CD4-positive, alpha-beta T cell (primary cell): ENCODE results near the gene SLC12A7. TPM values are rescaled to one million over a fixed set of nuclear protein-coding genes. Genes with fewer than 3 reads are reported as not detected.

Experiments
- ATAC-seq: fragments of 200-7000 bp; cut with Tn5 transposase; one replicate; pipeline ENCODE4 v1.10.0; 2022; ENCODE audit warnings: mild to moderate bottlenecking; ENCODE audit not compliant: poor library complexity
- CTCF ChIA-PET: fragments of 350-600 bp; sonication (Branson Sonifier 250); formaldehyde crosslinking; loops from one replicate; lab custom pipeline; 2021; ENCODE audit warnings: antibody characterized with exemption, inconsistent platforms; lab: Charles Lee
- POLR2A ChIA-PET: fragments of 350-600 bp; sonication (Branson Sonifier 250); formaldehyde crosslinking; loops from one replicate; lab custom pipeline; 2021; ENCODE audit warnings: antibody characterized with exemption, inconsistent platforms; lab: Charles Lee
- DNase-seq, 14 experiments: peaks; one replicate each; pipeline ENCODE4 v3.0.0-alpha.2; 2013 to 2020; ENCODE audit warnings: mixed read lengths in 2 of 14
- H3K27ac ChIP-seq, 2 donors: one replicate each; pipeline versions ENCODE4 v1.5.1 to v1.7.0; 2013; ENCODE audit warnings: low read length in 2 of 2, low read depth in 1 of 2, mild to moderate bottlenecking in 1 of 2
- H3K27me3 ChIP-seq, 2 experiments: 1 replicate in 1 of 2; 2 replicates in 1 of 2; pipeline versions ENCODE4 v1.6.1 to v1.7.0; 2013; ENCODE audit warnings: low read length in 2 of 2, control low read depth in 1 of 2, mild to moderate bottlenecking in 1 of 2, moderate library complexity in 1 of 2; ENCODE audit not compliant: insufficient read depth in 2 of 2, control insufficient read depth in 1 of 2
- H3K36me3 ChIP-seq: one replicate; pipeline ENCODE4 v1.6.1; 2013; ENCODE audit warnings: low read length, control low read depth; ENCODE audit not compliant: insufficient read depth
- H3K4me1 ChIP-seq: one replicate; pipeline ENCODE4 v1.6.1; 2013; ENCODE audit warnings: low read length, control low read depth; ENCODE audit not compliant: insufficient read depth
- H3K4me3 ChIP-seq: one replicate; pipeline ENCODE4 v1.5.1; 2013; ENCODE audit warnings: mild to moderate bottlenecking, low read length, moderate library complexity
- H3K9me3 ChIP-seq, 2 experiments: 1 replicate in 1 of 2; 2 replicates in 1 of 2; pipeline versions ENCODE4 v1.6.1 to v1.7.0; 2013; ENCODE audit warnings: low read length in 2 of 2, mild to moderate bottlenecking in 2 of 2, control low read depth in 1 of 2, moderate library complexity in 1 of 2; ENCODE audit not compliant: control insufficient read depth in 1 of 2, insufficient read depth in 1 of 2
- H3K27ac Mint-ChIP-seq: one replicate; pipeline ENCODE4 v1.8.0; 2020; ENCODE audit warnings: mixed read lengths
- H3K27me3 Mint-ChIP-seq: one replicate; pipeline ENCODE4 v1.8.0; 2021; ENCODE audit warnings: mixed read lengths
- H3K36me3 Mint-ChIP-seq: one replicate; pipeline ENCODE4 v1.8.0; 2021; ENCODE audit warnings: low read depth, mixed read lengths
- H3K4me1 Mint-ChIP-seq: one replicate; pipeline ENCODE4 v1.8.0; 2021; ENCODE audit warnings: low read depth, mixed read lengths
- H3K4me3 Mint-ChIP-seq: one replicate; pipeline ENCODE4 v1.8.0; 2020; ENCODE audit warnings: mild to moderate bottlenecking, mixed read lengths
- H3K9me3 Mint-ChIP-seq: one replicate; pipeline ENCODE4 v1.8.0; 2020; ENCODE audit warnings: mixed read lengths
- intact Hi-C, 2 experiments: fragments of 100-400 bp; cut with DNase I in 1 of 2; cut with micrococcal nuclease in 1 of 2; formaldehyde crosslinking; loops; one replicate each; pipeline versions ENCODE4 v1.15.1 to v1.9.0; 2023 to 2025; cut with DNase I, micrococcal nuclease
- total RNA-seq, 174 experiments: library from RNA in 2 of 174; stranded (reverse) in 2 of 174; gene quantifications; one replicate each; pipeline ENCODE4 v1.2.3 and lab custom pipeline; 2021 to 2026
- TF ChIP-seq, protein P1 (sequence below): fragments of 200-600 bp; IDR thresholded peaks from one replicate; pipeline ENCODE4 v1.8.0; 2022; ENCODE audit warnings: antibody characterized with exemption, mild to moderate bottlenecking

The SLC12A7 gene
- total RNA-seq, 2 experiments from 2014 or later = 47.9 to 51.7 TPM

DNA sequence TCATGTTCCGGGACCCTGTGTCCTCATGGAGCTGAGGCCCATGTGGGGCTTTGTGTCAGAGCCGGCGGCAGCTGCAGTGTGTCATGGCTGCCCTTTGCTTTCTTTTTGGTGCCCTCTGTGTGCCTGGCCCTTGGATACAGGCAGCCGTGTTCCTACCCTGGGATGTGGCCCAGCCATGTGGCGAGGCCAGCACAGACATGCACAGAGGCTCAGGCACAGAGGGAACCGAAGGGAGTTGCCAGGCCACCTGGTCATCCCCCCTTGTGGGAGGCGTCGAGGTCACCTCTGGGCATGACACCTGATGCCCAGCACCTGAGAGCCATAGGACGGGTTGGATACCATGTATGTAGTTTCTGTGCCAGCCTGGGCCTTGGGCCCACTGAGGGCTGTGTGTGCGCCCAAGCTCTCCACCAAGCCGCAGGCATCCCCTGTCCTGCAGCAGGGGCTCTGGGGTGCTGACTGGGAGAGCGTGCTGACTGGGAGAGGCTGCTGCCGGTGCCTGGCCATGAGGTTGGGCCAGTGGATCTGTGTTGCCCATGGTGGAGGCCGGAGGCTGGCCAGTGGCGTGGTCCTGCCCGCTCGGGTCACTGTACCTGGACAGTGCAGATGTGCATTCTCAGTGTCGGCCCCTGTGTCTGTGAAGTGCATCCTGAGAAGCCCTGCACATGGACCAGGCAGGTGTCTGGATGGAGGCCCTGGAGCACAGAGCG, 98.5 kb downstream of the SLC12A7 start:
- ChIA-PET CTCF (no interaction called here), POLR2A (no interaction called here)
- Mint-ChIP-seq H3K4me3 (no peak overlapping the region), H3K4me1 (peaks cover 5% of the 10 kb centered on the region), H3K27me3 (peaks cover 26% of the 10 kb centered on the region), H3K27ac (no peak overlapping the region), H3K9me3 (no peaks in the 10 kb centered on the region), H3K36me3 (no peaks in the 10 kb centered on the region)
- Histone ChIP-seq H3K36me3 (no peaks in the 10 kb centered on the region), H3K27me3 (peaks cover 18 to 34% of the 10 kb centered on the region in 2 experiments), H3K27ac (no peak overlapping the region), H3K4me1 (peaks cover 10% of the 10 kb centered on the region), H3K9me3 (peaks cover 0 to 8% of the 10 kb centered on the region in 2 experiments), H3K4me3 (no peak overlapping the region)
- DNase-seq (no peak), ATAC-seq (no peak)
- TF ChIP-seq, protein P1, sequence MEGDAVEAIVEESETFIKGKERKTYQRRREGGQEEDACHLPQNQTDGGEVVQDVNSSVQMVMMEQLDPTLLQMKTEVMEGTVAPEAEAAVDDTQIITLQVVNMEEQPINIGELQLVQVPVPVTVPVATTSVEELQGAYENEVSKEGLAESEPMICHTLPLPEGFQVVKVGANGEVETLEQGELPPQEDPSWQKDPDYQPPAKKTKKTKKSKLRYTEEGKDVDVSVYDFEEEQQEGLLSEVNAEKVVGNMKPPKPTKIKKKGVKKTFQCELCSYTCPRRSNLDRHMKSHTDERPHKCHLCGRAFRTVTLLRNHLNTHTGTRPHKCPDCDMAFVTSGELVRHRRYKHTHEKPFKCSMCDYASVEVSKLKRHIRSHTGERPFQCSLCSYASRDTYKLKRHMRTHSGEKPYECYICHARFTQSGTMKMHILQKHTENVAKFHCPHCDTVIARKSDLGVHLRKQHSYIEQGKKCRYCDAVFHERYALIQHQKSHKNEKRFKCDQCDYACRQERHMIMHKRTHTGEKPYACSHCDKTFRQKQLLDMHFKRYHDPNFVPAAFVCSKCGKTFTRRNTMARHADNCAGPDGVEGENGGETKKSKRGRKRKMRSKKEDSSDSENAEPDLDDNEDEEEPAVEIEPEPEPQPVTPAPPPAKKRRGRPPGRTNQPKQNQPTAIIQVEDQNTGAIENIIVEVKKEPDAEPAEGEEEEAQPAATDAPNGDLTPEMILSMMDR = no peak
- intact Hi-C loops = no loop called here

DNA sequence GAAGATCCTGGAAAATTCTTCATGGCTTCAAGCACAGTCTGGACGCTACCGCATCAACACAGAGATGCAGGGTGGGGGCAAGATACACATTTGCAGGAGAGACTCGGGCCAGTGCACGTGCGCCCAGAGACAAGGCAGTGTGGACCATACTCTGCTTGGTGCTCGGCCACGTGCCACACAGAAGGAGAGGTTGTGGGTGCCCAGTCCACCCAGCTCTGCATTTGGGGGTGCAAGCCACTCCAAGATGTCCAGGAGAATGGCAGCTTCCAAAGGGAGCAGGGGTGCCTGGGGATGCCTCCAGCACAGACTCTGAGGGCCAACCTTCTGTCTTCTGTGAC, 99.0 kb downstream of the SLC12A7 start:
- Mint-ChIP-seq H3K4me1 (peaks cover 8% of the 10 kb centered on the region), H3K27ac (no peak overlapping the region), H3K27me3 (peaks cover 30% of the 10 kb centered on the region), H3K36me3 (no peaks in the 10 kb centered on the region), H3K4me3 (no peak overlapping the region), H3K9me3 (no peaks in the 10 kb centered on the region)
- intact Hi-C loops = no loop called here
- peaks cover 23 to 39% of the 10 kb centered on the region in 2 experiments for H3K27me3 ChIP-seq
- H3K36me3 ChIP-seq = no peaks in the 10 kb centered on the region
- DNase-seq = no peak
- POLR2A ChIA-PET = no interaction called here
- H3K4me3 ChIP-seq = no peak overlapping the region
- peaks cover 14% of the 10 kb centered on the region for H3K4me1 ChIP-seq
- CTCF ChIA-PET = no interaction called here
- no peak for ATAC-seq
- TF ChIP-seq, protein P1 = no peak
- no peak overlapping the region for H3K27ac ChIP-seq
- H3K9me3 ChIP-seq = peaks cover 0 to 8% of the 10 kb centered on the region in 2 experiments

DNA sequence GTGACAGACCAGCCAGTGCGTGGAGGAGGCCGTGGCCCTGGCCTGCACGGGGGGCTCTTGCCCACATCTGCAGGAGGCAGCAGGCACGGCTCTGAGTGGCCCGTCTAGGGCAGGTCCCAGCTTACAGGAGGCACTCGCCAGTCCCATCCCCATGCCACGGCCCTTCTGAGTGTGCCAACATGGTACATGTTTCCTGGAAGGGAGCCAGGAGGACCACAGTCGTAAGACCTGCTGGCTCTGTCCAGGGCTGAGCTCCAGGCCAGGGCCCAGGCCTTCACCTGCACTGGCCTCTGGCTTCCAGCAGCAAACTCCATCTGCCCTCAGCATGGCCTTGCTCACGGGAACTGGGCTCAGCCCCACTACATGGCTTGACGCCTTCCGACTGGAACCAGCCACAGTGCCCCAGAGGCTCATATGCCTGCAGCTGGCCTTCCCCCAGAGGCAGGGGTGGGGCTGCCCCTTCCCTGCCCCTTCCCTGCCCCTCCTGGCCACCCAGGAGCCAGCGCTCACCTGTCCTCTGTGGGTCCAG, 99.5 kb downstream of the SLC12A7 start:
- H3K27me3 Mint-ChIP-seq = peaks cover 35% of the 10 kb centered on the region
- ChIA-PET POLR2A (no interaction called here), CTCF (no interaction called here)
- H3K4me3 Mint-ChIP-seq = no peak overlapping the region
- peaks cover 14% of the 10 kb centered on the region for H3K4me1 ChIP-seq
- H3K9me3 ChIP-seq = peaks cover 0 to 13% of the 10 kb centered on the region in 2 experiments
- TF ChIP-seq, protein P1 = no peak
- intact Hi-C loops = no loop called here
- peaks cover 10% of the 10 kb centered on the region for H3K4me1 Mint-ChIP-seq
- H3K36me3 Mint-ChIP-seq = no peaks in the 10 kb centered on the region
- H3K4me3 ChIP-seq = no peak overlapping the region
- no peak for DNase-seq
- no peak overlapping the region for H3K27ac ChIP-seq
- H3K36me3 ChIP-seq = no peaks in the 10 kb centered on the region
- no peak for ATAC-seq
- no peaks in the 10 kb centered on the region for H3K9me3 Mint-ChIP-seq
- H3K27ac Mint-ChIP-seq = no peak overlapping the region
- peaks cover 28 to 44% of the 10 kb centered on the region in 2 experiments for H3K27me3 ChIP-seq
